GM18499 (cell line): ENCODE results near the gene PAX2.

Experiments used
- ATAC-seq: cut with Tn5 transposase; IDR thresholded peaks from one replicate; pipeline ENCODE4 v1.9.1; 2021; ENCODE audit warnings: moderate number of reproducible peaks; ENCODE audit not compliant: insufficient read depth, unreplicated experiment

Gene PAX2

GRCh38 chr10:100869399-100869798 is 124.0 kb downstream of the PAX2 start:
- ATAC-seq, result no peak

- no peak for ATAC-seq
These were observed 126.8 kb downstream of the PAX2 start for GRCh38 chr10:100872034-100872791.

DNA sequence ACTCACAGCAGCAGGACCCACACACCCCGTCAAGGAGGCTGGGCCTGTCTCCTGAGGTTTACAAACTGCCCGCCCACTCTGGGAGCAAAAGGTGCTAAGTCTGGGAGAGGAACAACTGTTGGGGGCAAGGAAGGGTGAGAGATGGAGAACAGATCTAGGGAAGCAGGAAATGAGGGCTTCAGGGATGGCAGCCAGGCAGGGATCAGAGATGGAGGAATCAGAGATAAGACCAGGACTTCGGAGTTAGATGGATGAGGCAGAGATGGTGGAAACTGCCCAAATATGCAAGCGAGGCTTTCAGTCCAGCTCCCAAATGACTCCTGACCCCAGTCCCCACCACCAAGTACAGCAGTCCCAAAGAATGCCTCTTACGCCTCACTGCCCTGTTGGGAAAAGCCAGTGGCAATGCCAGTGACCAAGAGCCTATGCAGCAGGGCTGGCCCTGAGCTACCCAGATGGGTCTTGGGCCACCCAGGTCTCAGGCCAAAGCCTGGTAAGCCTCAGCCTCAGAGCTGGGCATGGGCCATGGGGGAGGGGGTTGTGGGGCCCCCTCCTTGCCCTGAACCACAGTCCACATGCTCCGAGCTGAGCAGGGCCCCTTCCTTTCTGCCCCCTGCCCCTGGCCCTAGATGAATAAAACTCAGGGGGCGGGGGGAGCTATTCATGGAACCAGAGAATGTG is 127.9 kb downstream of the PAX2 start:
- no peak for ATAC-seq

GRCh38 chr10:100873827-100874326 is 128.5 kb downstream of the PAX2 start:
- no peak for ATAC-seq

DNA sequence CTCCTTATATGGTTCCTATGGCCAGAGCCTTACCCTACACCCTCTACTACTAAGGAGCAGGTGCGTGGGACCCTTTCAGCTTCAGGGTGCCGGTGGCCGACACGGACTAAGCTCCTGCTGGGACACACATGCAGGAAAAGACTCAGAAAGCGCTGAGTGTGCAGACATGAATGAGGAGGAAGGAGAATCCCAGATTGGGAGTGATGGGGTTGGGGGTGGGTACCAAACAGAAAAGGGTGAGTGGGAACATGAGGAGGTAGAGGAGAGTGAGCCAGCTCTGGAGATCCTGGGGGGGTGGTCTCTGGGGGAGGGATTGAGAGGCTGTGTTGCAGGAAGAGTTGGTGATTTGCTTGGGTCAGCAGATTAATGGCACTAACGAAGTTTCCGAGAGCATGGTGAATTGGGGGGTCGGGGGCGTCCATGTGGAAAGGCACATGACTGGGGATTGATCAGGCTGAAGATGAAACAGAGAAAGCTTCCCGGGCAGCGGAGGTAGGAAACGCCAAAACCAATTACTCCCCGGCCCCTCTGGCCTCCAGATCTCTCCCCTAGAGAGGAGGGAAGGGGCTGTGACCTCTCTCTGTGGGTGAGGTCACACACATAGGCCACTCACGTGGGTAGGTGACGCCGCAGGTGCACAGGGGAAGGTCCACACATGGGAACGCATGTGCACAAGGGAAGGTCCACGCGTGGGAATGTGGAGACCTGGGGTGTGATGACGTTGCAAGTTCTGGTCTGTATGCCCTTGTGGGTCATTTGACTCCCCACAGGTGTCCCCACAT is 129.5 kb downstream of the PAX2 start:
- no peak for ATAC-seq

GRCh38 chr10:100875484-100876166 is 130.2 kb downstream of the PAX2 start:
- no peak for ATAC-seq

DNA sequence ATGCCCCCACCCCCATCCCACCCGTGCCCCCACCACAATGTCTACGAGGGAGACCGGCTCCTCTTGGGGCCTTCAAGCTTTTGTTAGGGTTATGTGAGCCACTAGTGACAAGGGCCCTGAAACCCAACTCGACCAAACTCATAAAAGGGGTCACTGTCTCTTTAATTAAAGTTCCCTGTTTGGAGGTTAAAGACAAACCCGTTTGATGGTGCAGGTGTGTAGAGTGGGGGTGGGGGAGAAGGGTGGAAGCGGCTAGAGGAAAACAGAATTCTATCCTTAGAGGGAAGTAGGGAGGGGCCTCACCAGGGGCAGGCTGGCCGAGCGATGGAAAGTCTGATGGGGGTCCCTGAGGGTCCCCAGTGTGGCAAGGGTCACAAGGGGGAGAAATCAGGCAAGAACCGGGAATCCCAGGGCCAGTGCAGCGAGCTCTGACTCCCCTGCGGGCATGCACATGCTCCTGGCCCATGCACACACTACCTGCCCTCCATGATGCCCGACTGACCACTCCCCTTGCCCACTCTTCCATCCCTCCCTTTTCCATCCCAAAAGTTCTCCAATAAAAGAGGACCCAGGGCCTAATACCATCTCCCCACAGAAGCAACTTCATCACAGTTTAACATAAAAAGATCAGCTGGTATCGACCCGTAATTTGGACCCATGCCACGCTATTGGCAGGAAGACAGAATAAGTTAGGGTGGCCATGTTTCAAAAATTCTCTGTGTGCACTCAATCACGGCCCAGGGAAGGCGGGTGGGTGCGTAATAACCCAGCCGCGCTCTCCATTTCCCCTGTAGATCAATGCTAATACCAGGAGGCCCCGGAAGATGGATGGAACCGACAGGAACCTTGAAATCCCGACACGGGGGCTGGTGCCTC is 131.4 kb downstream of the PAX2 start:
- no peak for ATAC-seq

DNA sequence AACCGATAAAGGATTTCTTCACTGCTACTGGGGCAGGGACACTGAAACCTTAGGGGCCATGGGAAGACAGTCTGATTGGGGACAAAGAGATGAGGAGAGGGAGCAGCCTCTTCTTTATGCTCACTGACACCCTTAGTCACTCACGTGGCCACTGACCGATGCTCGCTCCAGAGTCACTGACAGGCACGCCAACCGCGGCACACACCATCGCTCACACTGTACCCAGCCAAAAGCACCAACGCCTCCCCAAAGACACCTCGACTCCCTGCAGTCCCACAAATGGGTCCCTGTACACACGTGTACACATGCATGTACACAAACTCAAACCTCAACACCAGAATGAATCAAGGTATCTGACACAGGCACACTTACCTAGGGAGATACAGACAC is 132.1 kb downstream of the PAX2 start:
- no peak for ATAC-seq

GRCh38 chr10:100878291-100878910 is 133.0 kb downstream of the PAX2 start:
- ATAC-seq, result no peak
